ENCODE measurements around the gene FDXR. TPM values are rescaled to one million over a fixed set of nuclear protein-coding genes. Genes with fewer than 3 reads are reported as not detected.

Gene FDXR
- polyA plus RNA-seq (2012; ENCODE audit: low read depth, missing spikeins): 46.2 TPM

- FAIRE-seq (no peak), DNase-seq (ENCODE audit: insufficient read length, low spot score) (no peak)
- no peak for TF ChIP-seq PAX5 (IDR thresholded peaks at IDR 0.05; ENCODE audit: insufficient read depth, low read length, severe bottlenecking)
- 0 out of 2 replicates have a peak, but pooled peaks have one; percentile 37 for TF ChIP-seq POU2F2 (IDR thresholded peaks at IDR 0.05; ENCODE audit: low read depth, low read length)
- TF ChIP-seq TAF1 (IDR thresholded peaks at IDR 0.05; ENCODE audit: low read depth, low read length): peak; percentile 90
- TF ChIP-seq POLR2AphosphoS5 (IDR thresholded peaks at IDR 0.05; ENCODE audit: low read depth, low read length): peak; percentile 50; the same call in 1 of the 2 replicates
- TF ChIP-seq POLR2A (IDR thresholded peaks at IDR 0.05; ENCODE audit: low read depth, low read length): peak; percentile 61; the same call in 1 of the 2 replicates
- no peak for TF ChIP-seq SPI1 (IDR thresholded peaks at IDR 0.05; ENCODE audit: low read depth, low read length)
Observed at GRCh38 chr17:74872313-74873036, at the start of gene FDXR. Gene FDXR (minus strand): TSS chr17:74872994. CDS start chr17:74872944, 50 bp downstream.

GRCh38 chr17:74922172-74922571, 49.4 kb upstream of the FDXR start:
- FAIRE-seq: no peak
- DNase-seq (ENCODE audit: insufficient read length, low spot score): no peak
- TF ChIP-seq PAX5 (IDR thresholded peaks at IDR 0.05; ENCODE audit: insufficient read depth, low read length, severe bottlenecking) (no peak), TAF1 (IDR thresholded peaks at IDR 0.05; ENCODE audit: low read depth, low read length) (no peak), POLR2AphosphoS5 (IDR thresholded peaks at IDR 0.05; ENCODE audit: low read depth, low read length) (no peak), SPI1 (IDR thresholded peaks at IDR 0.05; ENCODE audit: low read depth, low read length) (no peak), POLR2A (IDR thresholded peaks at IDR 0.05; ENCODE audit: low read depth, low read length) (no peak), POU2F2 (IDR thresholded peaks at IDR 0.05; ENCODE audit: low read depth, low read length) (no peak)

GRCh38 chr17:74921769-74922168, 49.0 kb upstream of the FDXR start:
- DNase-seq (ENCODE audit: insufficient read length, low spot score) (no peak), FAIRE-seq (no peak)
- no peak for TF ChIP-seq POLR2AphosphoS5 (IDR thresholded peaks at IDR 0.05; ENCODE audit: low read depth, low read length)
- TF ChIP-seq SPI1 (IDR thresholded peaks at IDR 0.05; ENCODE audit: low read depth, low read length): no peak
- no peak for TF ChIP-seq POLR2A (IDR thresholded peaks at IDR 0.05; ENCODE audit: low read depth, low read length)
- TF ChIP-seq POU2F2 (IDR thresholded peaks at IDR 0.05; ENCODE audit: low read depth, low read length): no peak
- TF ChIP-seq PAX5 (IDR thresholded peaks at IDR 0.05; ENCODE audit: insufficient read depth, low read length, severe bottlenecking): no peak
- no peak for TF ChIP-seq TAF1 (IDR thresholded peaks at IDR 0.05; ENCODE audit: low read depth, low read length)

- no peak for FAIRE-seq
- DNase-seq (ENCODE audit: insufficient read length, low spot score): no peak
Observed at GRCh38 chr17:74921026-74921681, 48.4 kb upstream of the FDXR start.

GRCh38 chr17:74920642-74921025, 47.8 kb upstream of the FDXR start:
- no peak for DNase-seq (ENCODE audit: insufficient read length, low spot score)
- no peak for FAIRE-seq
- TF ChIP-seq POLR2A (IDR thresholded peaks at IDR 0.05; ENCODE audit: low read depth, low read length) (no peak), POU2F2 (IDR thresholded peaks at IDR 0.05; ENCODE audit: low read depth, low read length) (no peak), TAF1 (IDR thresholded peaks at IDR 0.05; ENCODE audit: low read depth, low read length) (no peak), POLR2AphosphoS5 (IDR thresholded peaks at IDR 0.05; ENCODE audit: low read depth, low read length) (no peak), SPI1 (IDR thresholded peaks at IDR 0.05; ENCODE audit: low read depth, low read length) (no peak), PAX5 (IDR thresholded peaks at IDR 0.05; ENCODE audit: insufficient read depth, low read length, severe bottlenecking) (no peak)

More at GRCh38 chr17:74921026-74921681, 48.4 kb upstream of the FDXR start:
- TF ChIP-seq SPI1 (IDR thresholded peaks at IDR 0.05; ENCODE audit: low read depth, low read length): no peak
- no peak for TF ChIP-seq POU2F2 (IDR thresholded peaks at IDR 0.05; ENCODE audit: low read depth, low read length)
- no peak for TF ChIP-seq POLR2A (IDR thresholded peaks at IDR 0.05; ENCODE audit: low read depth, low read length)
- TF ChIP-seq PAX5 (IDR thresholded peaks at IDR 0.05; ENCODE audit: insufficient read depth, low read length, severe bottlenecking): no peak
- no peak for TF ChIP-seq POLR2AphosphoS5 (IDR thresholded peaks at IDR 0.05; ENCODE audit: low read depth, low read length)
- TF ChIP-seq TAF1 (IDR thresholded peaks at IDR 0.05; ENCODE audit: low read depth, low read length): no peak

- TF ChIP-seq POLR2AphosphoS5 (IDR thresholded peaks at IDR 0.05; ENCODE audit: low read depth, low read length) (no peak), TAF1 (IDR thresholded peaks at IDR 0.05; ENCODE audit: low read depth, low read length) (no peak), POLR2A (IDR thresholded peaks at IDR 0.05; ENCODE audit: low read depth, low read length) (no peak), PAX5 (IDR thresholded peaks at IDR 0.05; ENCODE audit: insufficient read depth, low read length, severe bottlenecking) (no peak), POU2F2 (IDR thresholded peaks at IDR 0.05; ENCODE audit: low read depth, low read length) (no peak), SPI1 (IDR thresholded peaks at IDR 0.05; ENCODE audit: low read depth, low read length) (no peak)
- DNase-seq (ENCODE audit: insufficient read length, low spot score): no peak
- no peak for FAIRE-seq
Observed at GRCh38 chr17:74920306-74920620, 47.5 kb upstream of the FDXR start.

GRCh38 chr17:74919440-74920305, 46.9 kb upstream of the FDXR start:
- DNase-seq (ENCODE audit: insufficient read length, low spot score) (no peak), FAIRE-seq (no peak)
- TF ChIP-seq PAX5 (IDR thresholded peaks at IDR 0.05; ENCODE audit: insufficient read depth, low read length, severe bottlenecking): no peak
- TF ChIP-seq POLR2A (IDR thresholded peaks at IDR 0.05; ENCODE audit: low read depth, low read length): no peak
- no peak for TF ChIP-seq POLR2AphosphoS5 (IDR thresholded peaks at IDR 0.05; ENCODE audit: low read depth, low read length)
- TF ChIP-seq POU2F2 (IDR thresholded peaks at IDR 0.05; ENCODE audit: low read depth, low read length): no peak
- no peak for TF ChIP-seq SPI1 (IDR thresholded peaks at IDR 0.05; ENCODE audit: low read depth, low read length)
- TF ChIP-seq TAF1 (IDR thresholded peaks at IDR 0.05; ENCODE audit: low read depth, low read length): no peak

GRCh38 chr17:74918906-74919305, 46.1 kb upstream of the FDXR start:
- no peak for TF ChIP-seq PAX5 (IDR thresholded peaks at IDR 0.05; ENCODE audit: insufficient read depth, low read length, severe bottlenecking)
- no peak for TF ChIP-seq POU2F2 (IDR thresholded peaks at IDR 0.05; ENCODE audit: low read depth, low read length)
- no peak for TF ChIP-seq TAF1 (IDR thresholded peaks at IDR 0.05; ENCODE audit: low read depth, low read length)
- no peak for TF ChIP-seq POLR2AphosphoS5 (IDR thresholded peaks at IDR 0.05; ENCODE audit: low read depth, low read length)
- TF ChIP-seq POLR2A (IDR thresholded peaks at IDR 0.05; ENCODE audit: low read depth, low read length): no peak
- TF ChIP-seq SPI1 (IDR thresholded peaks at IDR 0.05; ENCODE audit: low read depth, low read length): no peak
- FAIRE-seq: no peak
- DNase-seq (ENCODE audit: insufficient read length, low spot score): no peak
